Hematopoietic multipotent progenitor cell treated with erythropoietin and hydrocortisone succinate and interleukin-3 and kit ligand, for 4 days (in vitro differentiated cells): ENCODE results near the gene HSPA5.
"Not testable (repeated sequence)": the region's sequence is repeated elsewhere in the genome, so short reads cannot be mapped to it uniquely, and the experiment has no call there.

Experiments
- DNase-seq: peaks from one replicate; pipeline ENCODE4 v3.0.0-alpha.2; 2015

Gene HSPA5

DNA sequence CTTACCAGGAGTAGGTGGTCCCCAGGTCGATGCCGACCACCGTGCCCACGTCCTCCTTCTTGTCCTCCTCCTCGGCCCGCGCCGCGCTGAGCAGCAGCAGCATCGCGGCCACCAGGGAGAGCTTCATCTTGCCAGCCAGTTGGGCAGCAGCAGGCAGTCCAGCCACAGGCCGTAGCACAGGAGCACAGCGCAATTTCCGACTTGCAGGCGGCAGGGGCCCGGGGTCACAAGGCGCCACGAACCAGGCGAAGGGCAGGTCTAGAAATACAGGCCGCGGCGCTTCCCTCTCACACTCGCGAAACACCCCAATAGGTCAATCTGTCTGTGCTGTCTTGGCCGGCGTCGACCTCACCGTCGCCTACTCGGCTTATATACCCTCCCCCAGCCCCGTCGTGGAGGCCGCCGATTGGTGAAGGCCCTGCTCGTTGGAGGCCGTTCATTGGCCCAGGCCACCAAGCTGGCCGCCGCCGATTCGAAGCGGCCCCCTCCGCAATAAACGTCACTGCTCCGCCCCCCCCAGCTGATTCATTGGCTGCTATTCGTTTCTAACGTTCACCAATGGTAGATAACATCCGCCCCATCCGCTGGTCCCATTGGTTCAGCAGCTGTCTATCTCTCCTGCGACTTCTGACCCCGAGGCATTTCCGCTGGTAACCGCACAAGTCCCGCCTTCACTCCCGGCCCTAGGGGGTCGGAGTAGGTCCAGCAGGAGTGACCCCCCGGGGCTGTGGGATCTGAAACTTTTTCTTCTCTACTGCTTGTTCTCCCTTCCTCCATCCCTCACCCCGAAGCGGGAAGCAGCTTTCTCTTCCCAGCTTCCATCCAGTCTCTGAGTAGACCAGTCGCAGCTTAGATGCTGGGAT is at the start of gene HSPA5:
Gene HSPA5 (minus strand): TSS at position 344 of the 863 bp plus-strand sequence. CDS start 217 bp downstream, at position 127.
- peak; percentile 100 for DNase-seq

GRCh38 chr9:125286935-125287433 is 45.8 kb upstream of the HSPA5 start:
- DNase-seq = not testable (repeated sequence)

GRCh38 chr9:125284855-125285254 is 43.7 kb upstream of the HSPA5 start:
- peak; percentile 98 for DNase-seq

- DNase-seq = no peak
Observed at GRCh38 chr9:125280945-125281344, 39.8 kb upstream of the HSPA5 start.

GRCh38 chr9:125277411-125277810 is 36.3 kb upstream of the HSPA5 start:
- no peak for DNase-seq

DNA sequence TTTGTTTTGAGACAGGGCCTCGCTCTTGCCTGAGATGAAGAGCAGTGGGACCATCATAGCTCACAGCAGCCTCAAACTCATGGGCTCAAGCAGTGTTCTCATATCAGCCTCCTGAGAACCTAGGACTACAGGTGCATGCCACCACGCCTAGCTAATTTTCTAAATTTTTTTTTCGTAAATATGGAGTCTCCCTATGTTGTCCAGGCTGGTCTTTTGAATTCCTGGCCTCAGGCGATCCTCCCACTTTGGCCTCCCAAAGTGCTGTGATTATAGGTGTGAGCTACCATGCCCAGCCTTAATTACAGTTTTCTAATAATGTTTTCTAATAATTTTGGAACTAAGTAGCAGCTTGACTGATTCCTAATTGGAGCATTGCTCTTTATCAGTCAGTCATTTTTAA is 35.6 kb upstream of the HSPA5 start:
- DNase-seq = no peak

GRCh38 chr9:125272697-125273096 is 31.6 kb upstream of the HSPA5 start:
- no peak for DNase-seq

GRCh38 chr9:125271081-125271480 is 29.9 kb upstream of the HSPA5 start:
- DNase-seq = no peak

DNA sequence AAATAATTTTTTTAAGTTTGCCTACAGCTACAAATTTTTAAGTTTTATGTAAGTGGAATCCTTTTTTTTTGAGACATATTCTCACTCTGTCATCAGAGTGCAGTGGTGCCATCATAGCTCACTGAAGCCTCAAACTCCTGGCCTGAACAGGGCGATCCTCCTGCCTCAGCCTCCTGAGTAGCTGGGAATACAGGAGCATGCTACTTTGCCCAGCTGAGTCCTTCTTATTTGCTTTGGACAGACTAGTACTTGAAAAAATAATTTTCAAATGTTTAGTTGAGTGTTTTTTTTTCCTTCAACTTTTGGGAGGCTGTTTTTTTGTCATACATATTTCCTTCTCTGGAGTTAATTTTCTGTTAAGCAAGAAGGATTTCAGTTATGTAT is 27.9 kb upstream of the HSPA5 start:
- no peak for DNase-seq

GRCh38 chr9:125268394-125269013 is 27.4 kb upstream of the HSPA5 start:
- DNase-seq = no peak

DNA sequence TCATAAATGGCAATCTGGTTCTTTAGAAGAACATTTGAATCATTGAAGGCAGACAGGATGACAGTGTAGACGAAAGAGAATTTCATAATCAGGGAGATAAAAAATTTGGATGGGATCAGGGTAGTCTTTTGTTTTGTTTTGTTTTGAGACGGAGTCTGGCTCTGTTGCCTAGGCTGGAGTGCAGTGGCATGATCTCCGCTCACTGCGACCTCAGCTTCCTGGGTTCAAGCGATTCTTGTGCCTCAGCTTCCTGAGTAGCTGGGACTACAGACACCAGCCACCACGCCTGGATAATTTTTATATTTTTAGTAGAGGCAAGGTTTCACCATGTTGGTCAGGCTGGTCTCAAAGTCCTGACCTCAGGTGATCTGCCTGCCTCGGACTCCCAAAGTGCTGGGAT is 22.9 kb upstream of the HSPA5 start:
- not testable (repeated sequence) for DNase-seq

- peak; percentile 59 for DNase-seq
Observed at GRCh38 chr9:125262294-125262991, 21.3 kb upstream of the HSPA5 start.

GRCh38 chr9:125261501-125262293 is 20.6 kb upstream of the HSPA5 start, which contains the start of gene GAPVD1:
Gene GAPVD1 (plus strand): TSS chr9:125261826. CDS start chr9:125298922, 37,096 bp downstream.
- peak; percentile 98 for DNase-seq

GRCh38 chr9:125260561-125260960 is 19.4 kb upstream of the HSPA5 start:
- DNase-seq = no peak

GRCh38 chr9:125258832-125259534 is 17.8 kb upstream of the HSPA5 start:
- DNase-seq = peak; percentile 76

- no peak for DNase-seq
Observed at GRCh38 chr9:125258160-125258785, 17.1 kb upstream of the HSPA5 start.

- DNase-seq = peak; percentile 72
Observed at GRCh38 chr9:125255781-125256391, 14.7 kb upstream of the HSPA5 start.

DNA sequence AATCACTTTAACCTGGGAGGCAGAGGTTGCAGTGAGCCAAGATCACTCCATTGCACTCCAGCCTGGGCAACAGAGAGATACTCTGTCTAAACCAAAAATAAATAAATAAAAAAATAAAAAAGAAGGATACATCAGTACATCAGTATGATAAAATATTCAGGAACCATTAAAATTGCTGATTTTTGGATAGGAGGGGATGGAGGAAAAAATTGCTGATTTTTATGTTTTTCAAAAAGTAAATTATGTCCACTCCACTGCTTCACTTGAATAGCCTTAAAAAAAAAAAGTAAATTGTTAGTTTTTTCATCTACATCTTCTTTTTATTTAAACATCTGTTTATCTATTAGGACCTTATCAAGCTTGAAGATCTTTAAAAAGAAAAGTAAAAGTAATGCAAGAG is 13.1 kb upstream of the HSPA5 start:
- DNase-seq = no peak

DNA sequence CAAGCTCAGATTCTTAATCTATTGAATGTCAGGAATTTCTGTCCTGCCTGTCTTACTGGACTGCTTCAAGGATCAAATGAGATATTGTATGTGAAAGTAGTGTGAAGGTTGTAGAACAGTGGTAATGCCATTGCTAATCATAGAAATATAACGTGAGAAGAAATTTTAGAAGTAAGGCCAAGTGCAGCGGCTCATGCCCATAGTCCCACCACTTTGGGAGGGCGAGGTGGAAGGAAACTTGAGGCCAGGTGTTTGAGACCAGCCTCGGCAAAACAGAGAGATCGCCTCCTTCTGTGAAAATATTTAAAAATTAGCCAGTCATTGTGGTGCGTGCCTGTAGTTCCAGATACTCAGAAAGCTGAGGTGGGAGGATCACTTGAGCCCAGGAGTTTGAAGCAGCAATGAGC is 5.1 kb upstream of the HSPA5 start:
- peak; percentile 35 for DNase-seq

DNA sequence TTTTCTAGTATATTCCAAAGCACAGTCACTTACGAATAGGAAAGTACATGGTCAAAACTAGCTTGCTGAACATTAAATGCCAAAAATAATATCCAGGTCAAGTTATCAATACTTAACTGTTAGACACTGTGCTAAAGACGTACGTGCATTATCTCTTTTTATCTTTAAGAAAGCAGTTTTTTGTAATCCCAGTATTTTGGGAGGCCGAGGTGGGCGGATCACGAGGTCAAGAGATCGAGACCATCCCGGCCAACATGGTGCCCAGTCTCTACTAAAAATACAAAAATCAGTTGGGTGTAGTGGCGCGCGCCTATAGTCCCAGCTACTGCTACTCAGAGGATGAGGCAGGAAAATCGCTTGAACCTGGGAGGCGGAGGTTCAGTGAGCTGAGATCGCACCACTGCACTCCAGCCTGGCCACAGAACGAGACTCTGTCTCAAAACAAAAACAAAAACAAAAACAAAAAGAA is 2.7 kb upstream of the HSPA5 start:
- DNase-seq = no peak
